OCI-LY1 (cell line): ENCODE results near the gene C11orf21.

Experiments used
- H2AFZ ChIP-seq: fragments of 200-600 bp; sonication (generic), shearing (Covaris generic); 2 replicates; pipeline ENCODE4 v1.6.0; 2014; ENCODE audit warnings: antibody characterized with exemption, mild to moderate bottlenecking, low read length
- H3F3A ChIP-seq: fragments of 200-600 bp; sonication (generic), shearing (Covaris generic); 2 replicates; pipeline ENCODE4 v1.6.0; 2014; ENCODE audit warnings: mild to moderate bottlenecking, antibody characterized with exemption, low read length, moderate library complexity; ENCODE audit not compliant: insufficient read depth
- H3K27ac ChIP-seq: fragments of 200-600 bp; sonication (generic); 2 replicates; pipeline ENCODE4 v1.5.1; 2014; ENCODE audit warnings: low read length, mixed run types, mild to moderate bottlenecking, low read depth; ENCODE audit not compliant: poor library complexity, severe bottlenecking
- H3K27me3 ChIP-seq: fragments of 200-600 bp; sonication (generic); 2 replicates; pipeline ENCODE4 v1.6.0; 2014; ENCODE audit warnings: antibody characterized with exemption, mild to moderate bottlenecking, low read length, moderate library complexity; ENCODE audit not compliant: insufficient read depth
- H3K36me3 ChIP-seq: fragments of 200-600 bp; sonication (generic); 2 replicates; pipeline ENCODE4 v1.6.1; 2014; ENCODE audit warnings: mild to moderate bottlenecking, antibody characterized with exemption, low read length, moderate library complexity, mixed read lengths; ENCODE audit not compliant: insufficient read depth
- H3K4me1 ChIP-seq: fragments of 200-600 bp; sonication (generic); 2 replicates; pipeline ENCODE4 v1.5.1; 2014; ENCODE audit warnings: mild to moderate bottlenecking, low read length, moderate library complexity; ENCODE audit not compliant: insufficient read depth, severe bottlenecking
- H3K4me2 ChIP-seq: fragments of 200-600 bp; sonication (generic), shearing (Covaris generic); 2 replicates; pipeline ENCODE4 v1.6.1; 2014; ENCODE audit warnings: low read length
- H3K4me3 ChIP-seq: fragments of 200-600 bp; sonication (generic); 2 replicates; pipeline ENCODE4 v1.5.1; 2014; ENCODE audit warnings: low read length, low read depth, mild to moderate bottlenecking, mixed read lengths; ENCODE audit not compliant: poor library complexity, severe bottlenecking
- H3K79me2 ChIP-seq: fragments of 200-600 bp; shearing (Covaris generic); 2 replicates; pipeline ENCODE4 v1.6.1; 2016; ENCODE audit warnings: mixed run types, low read length, mixed read lengths; ENCODE audit not compliant: insufficient read depth
- H3K9ac ChIP-seq: fragments of 200-600 bp; sonication (generic), shearing (Covaris generic); 2 replicates; pipeline ENCODE4 v1.6.1; 2014; ENCODE audit warnings: mild to moderate bottlenecking, low read length, mixed read lengths
- H3K9me2 ChIP-seq: fragments of 200-600 bp; sonication (generic), shearing (Covaris generic); 2 replicates; pipeline ENCODE4 v1.6.1; 2014; ENCODE audit warnings: low read depth, mild to moderate bottlenecking, low read length, mixed read lengths
- H3K9me3 ChIP-seq: fragments of 200-600 bp; shearing (Covaris generic); 2 replicates; pipeline ENCODE4 v1.6.1; 2014; ENCODE audit warnings: low read length, mixed read lengths
- H4K20me1 ChIP-seq: fragments of 200-600 bp; sonication (generic), shearing (Covaris generic); 2 replicates; pipeline ENCODE4 v1.6.0; 2016; ENCODE audit warnings: mild to moderate bottlenecking, low read length; ENCODE audit not compliant: insufficient read depth
- EZH2 ChIP-seq: fragments of 200-600 bp; sonication (generic), shearing (Covaris generic); IDR thresholded peaks from 2 replicates; pipeline ENCODE4 v1.8.0; 2017; ENCODE audit warnings: borderline replicate concordance, mixed run types, mild to moderate bottlenecking, antibody characterized with exemption, low read length, moderate library complexity, mixed read lengths
- TF ChIP-seq, protein P1 (sequence below): fragments of 200-600 bp; sonication (generic), shearing (Covaris generic); IDR thresholded peaks from 2 replicates; pipeline ENCODE4 v1.5.1; 2017; ENCODE audit warnings: mild to moderate bottlenecking, antibody characterized with exemption, low read length, moderate library complexity, mixed read lengths

C11orf21 gene

DNA sequence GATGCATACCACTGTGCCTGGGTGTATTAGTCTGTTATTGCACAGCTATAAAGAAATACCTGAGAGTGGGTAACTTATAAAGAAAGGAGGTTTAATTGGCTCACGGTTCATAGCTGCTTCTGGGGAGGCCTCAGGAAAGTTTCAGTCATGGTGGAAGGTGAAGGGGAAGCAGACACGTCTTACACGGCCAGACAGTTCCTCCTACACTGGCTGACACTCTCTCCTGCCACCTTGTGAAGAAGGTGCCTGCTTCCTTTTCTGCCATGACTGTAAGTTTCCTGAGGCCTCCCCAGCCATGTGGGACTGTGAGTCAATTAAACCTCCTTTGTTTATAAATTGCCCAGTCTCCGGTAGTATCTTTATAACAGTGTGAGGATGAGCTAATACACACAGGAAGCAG is 41.8 kb upstream of the C11orf21 start:
- Histone ChIP-seq H3K4me2 (no peak overlapping the region), H3F3A (no peaks in the 10 kb centered on the region)

DNA sequence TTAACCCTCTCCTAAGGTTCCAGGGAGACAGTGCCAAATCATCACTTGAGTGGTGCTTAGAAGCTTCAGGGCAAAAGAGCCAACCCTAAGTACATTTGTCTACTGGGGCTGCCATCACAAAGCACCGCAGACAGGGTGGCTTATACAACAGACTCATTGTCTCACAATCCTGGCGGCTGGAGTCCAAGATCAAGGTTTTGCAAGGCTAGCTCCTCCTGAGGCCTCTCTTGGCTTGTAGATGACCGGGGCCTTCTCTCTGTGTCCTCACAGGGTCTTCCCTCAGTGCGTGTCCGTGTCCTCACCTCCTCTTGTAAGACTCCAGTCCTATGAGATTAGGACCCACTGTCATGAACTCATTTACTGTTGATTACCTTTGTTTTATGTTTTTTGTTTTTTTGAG is 41.3 kb upstream of the C11orf21 start:
- Histone ChIP-seq H3K36me3 (no peaks in the 10 kb centered on the region; the same call in 1 of the 2 replicates), H3K4me1 (no peaks in the 10 kb centered on the region), H3K79me2 (no peaks in the 10 kb centered on the region), H3K9me2 (no peaks in the 10 kb centered on the region), H3K27me3 (peaks cover 5% of the 10 kb centered on the region; the same call in 1 of the 2 replicates), H3K27ac (no peak overlapping the region), H3K4me2 (no peak overlapping the region), H3F3A (no peaks in the 10 kb centered on the region), H3K9me3 (no peaks in the 10 kb centered on the region), H2AFZ (no peak overlapping the region), H3K9ac (no peak overlapping the region), H3K4me3 (no peak overlapping the region), H4K20me1 (no peaks in the 10 kb centered on the region)
- no peak for TF ChIP-seq EZH2
- TF ChIP-seq, protein P1, sequence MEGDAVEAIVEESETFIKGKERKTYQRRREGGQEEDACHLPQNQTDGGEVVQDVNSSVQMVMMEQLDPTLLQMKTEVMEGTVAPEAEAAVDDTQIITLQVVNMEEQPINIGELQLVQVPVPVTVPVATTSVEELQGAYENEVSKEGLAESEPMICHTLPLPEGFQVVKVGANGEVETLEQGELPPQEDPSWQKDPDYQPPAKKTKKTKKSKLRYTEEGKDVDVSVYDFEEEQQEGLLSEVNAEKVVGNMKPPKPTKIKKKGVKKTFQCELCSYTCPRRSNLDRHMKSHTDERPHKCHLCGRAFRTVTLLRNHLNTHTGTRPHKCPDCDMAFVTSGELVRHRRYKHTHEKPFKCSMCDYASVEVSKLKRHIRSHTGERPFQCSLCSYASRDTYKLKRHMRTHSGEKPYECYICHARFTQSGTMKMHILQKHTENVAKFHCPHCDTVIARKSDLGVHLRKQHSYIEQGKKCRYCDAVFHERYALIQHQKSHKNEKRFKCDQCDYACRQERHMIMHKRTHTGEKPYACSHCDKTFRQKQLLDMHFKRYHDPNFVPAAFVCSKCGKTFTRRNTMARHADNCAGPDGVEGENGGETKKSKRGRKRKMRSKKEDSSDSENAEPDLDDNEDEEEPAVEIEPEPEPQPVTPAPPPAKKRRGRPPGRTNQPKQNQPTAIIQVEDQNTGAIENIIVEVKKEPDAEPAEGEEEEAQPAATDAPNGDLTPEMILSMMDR: no peak

More for the DNA sequence above, 41.8 kb upstream of the C11orf21 start:
- H3K36me3 ChIP-seq: no peaks in the 10 kb centered on the region; the same call in 1 of the 2 replicates
- H3K9me3 ChIP-seq: no peaks in the 10 kb centered on the region
- no peaks in the 10 kb centered on the region for H3K9me2 ChIP-seq
- no peak overlapping the region for H2AFZ ChIP-seq
- H3K27ac ChIP-seq: no peak overlapping the region
- TF ChIP-seq EZH2: no peak
- TF ChIP-seq, protein P1: no peak
- H3K4me1 ChIP-seq: no peaks in the 10 kb centered on the region
- no peak overlapping the region for H3K4me3 ChIP-seq
- no peaks in the 10 kb centered on the region for H4K20me1 ChIP-seq
- no peak overlapping the region for H3K9ac ChIP-seq
- H3K79me2 ChIP-seq: no peaks in the 10 kb centered on the region
- H3K27me3 ChIP-seq: peaks cover 5% of the 10 kb centered on the region; the same call in 1 of the 2 replicates

DNA sequence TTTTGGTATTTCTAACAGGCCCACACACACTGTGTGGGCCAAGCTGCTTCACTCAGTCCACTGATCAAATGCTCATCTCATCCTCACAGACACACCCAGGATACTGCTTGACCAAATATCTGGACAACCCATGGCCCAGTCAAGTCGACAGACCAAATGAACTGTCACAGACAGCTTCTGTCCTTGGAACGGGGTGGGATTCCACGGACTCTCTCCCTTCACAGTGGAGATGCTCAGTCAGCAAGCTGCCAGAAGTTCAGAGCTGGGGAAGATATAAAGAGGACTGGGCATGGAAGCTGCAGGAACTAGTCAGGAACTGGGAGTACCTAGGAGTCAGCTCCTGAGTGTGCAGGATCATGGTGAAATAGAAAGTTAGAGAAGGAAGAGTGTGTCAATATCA is 40.8 kb upstream of the C11orf21 start:
- H3K9me3 ChIP-seq: no peaks in the 10 kb centered on the region
- no peaks in the 10 kb centered on the region for H3K9me2 ChIP-seq
- H3K4me3 ChIP-seq: no peak overlapping the region
- no peaks in the 10 kb centered on the region for H3F3A ChIP-seq
- no peak overlapping the region for H3K4me2 ChIP-seq
- H4K20me1 ChIP-seq: no peaks in the 10 kb centered on the region
- no peak overlapping the region for H3K27ac ChIP-seq
- H3K9ac ChIP-seq: no peak overlapping the region
- no peak for TF ChIP-seq EZH2
- TF ChIP-seq, protein P1: no peak
- H3K4me1 ChIP-seq: no peaks in the 10 kb centered on the region
- H3K36me3 ChIP-seq: no peaks in the 10 kb centered on the region; the same call in 1 of the 2 replicates
- peaks cover 5% of the 10 kb centered on the region; the same call in 1 of the 2 replicates for H3K27me3 ChIP-seq
- H2AFZ ChIP-seq: no peak overlapping the region
- H3K79me2 ChIP-seq: no peaks in the 10 kb centered on the region
